ENCODE results near the gene MTNR1B.

MTNR1B gene

GRCh38 chr11:92978271-92979111 lies 9.0 kb downstream of the MTNR1B start:
- peak; percentile 75 for DNase-seq

- no peak for DNase-seq
Measured at GRCh38 chr11:92979176-92979575, 9.7 kb downstream of the MTNR1B start.

DNA sequence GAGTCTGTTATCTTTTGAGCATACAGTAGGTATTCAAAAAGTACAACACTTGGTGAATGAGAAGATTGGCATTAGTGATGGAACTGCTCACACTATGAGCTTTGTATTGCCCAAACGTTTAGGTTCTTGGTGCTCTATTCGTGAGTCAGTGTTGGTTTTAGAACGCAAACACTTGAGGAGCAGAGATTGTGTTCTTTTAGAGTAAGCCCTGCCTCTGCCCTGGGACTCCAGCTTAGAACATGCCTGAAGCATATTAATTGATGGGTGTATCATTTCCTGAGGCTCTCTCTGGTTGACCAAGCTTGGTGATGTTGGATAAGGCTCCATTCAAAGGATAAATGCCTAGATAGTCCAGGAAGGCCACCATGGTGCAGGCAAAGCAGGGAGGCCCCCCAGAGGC lies 10.9 kb downstream of the MTNR1B start:
- DNase-seq, result no peak

DNA sequence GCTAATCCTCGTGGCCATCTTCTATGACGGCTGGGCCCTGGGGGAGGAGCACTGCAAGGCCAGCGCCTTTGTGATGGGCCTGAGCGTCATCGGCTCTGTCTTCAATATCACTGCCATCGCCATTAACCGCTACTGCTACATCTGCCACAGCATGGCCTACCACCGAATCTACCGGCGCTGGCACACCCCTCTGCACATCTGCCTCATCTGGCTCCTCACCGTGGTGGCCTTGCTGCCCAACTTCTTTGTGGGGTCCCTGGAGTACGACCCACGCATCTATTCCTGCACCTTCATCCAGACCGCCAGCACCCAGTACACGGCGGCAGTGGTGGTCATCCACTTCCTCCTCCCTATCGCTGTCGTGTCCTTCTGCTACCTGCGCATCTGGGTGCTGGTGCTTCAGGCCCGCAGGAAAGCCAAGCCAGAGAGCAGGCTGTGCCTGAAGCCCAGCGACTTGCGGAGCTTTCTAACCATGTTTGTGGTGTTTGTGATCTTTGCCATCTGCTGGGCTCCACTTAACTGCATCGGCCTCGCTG lies 12.1 kb downstream of the MTNR1B start:
- DNase-seq, result no peak

- no peak for DNase-seq
Measured at GRCh38 chr11:92986585-92986984, 17.1 kb downstream of the MTNR1B start.

DNA sequence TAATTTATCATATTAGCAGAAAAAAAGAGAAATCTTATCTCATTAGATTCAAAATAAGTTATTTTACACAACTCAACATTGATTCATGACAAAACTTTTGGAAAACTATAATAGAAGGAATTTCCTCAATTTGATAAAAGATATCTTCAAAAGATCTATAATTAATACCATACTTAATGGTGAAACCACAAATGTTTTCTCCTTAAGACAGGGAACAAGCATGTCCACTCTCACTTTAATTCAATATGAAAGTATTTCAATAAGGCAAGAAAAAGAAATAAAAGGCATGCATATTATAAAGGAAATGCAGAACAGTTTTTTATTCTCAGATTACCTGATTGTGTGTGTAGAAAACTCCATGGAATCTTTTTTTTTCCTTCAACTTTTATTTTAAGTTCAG lies 23.6 kb downstream of the MTNR1B start:
- DNase-seq, result no peak

DNA sequence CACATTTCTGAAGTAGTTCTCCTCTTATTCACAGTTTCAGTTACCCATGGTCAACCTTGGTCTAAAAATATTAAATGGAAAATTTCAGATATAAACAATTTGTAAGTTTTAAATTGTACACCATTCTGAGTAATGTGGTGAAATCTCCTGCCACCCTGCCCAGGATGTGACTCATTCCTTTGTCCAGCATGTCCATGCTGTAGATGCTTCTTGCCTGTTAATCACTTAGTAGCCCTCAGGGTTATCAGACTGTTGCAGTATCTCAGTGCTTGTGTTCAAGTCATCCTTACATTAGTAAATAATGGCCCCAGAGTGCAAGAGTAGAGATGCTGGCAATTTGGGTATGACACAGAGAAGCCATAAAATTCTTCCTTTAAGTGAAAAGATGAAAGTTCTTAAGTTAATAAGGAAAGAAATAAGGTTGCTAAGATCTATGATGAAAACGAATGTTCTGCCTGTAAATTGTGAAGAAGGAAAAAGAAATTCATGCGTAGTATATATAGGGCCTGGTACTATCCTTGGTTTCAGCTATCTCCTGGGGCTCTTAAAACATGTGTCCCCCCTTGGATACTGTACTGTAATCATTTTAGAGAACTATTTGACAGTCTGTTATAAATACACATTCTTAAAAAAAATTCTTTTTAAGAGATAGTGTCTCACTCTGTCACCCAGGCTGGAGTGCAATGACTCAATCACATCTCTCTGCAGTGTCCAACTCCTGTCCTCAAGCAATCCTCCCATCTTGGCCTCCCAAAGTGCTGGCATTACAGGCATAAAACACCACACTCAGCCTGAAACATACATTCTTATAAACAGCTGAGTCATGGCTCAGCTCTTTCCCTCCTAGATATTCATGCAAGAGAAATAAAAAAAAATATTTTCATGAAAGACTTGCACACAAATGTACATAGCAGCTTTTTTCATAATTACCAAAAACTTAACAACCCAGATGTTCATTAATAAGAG lies 31.3 kb downstream of the MTNR1B start:
- no peak for DNase-seq

GRCh38 chr11:93001806-93002205 lies 32.4 kb downstream of the MTNR1B start:
- no peak for DNase-seq

- DNase-seq, result no peak
Measured at GRCh38 chr11:93002380-93002779, 32.9 kb downstream of the MTNR1B start.

GRCh38 chr11:93005239-93005638 lies 35.8 kb downstream of the MTNR1B start:
- DNase-seq, result no peak

DNA sequence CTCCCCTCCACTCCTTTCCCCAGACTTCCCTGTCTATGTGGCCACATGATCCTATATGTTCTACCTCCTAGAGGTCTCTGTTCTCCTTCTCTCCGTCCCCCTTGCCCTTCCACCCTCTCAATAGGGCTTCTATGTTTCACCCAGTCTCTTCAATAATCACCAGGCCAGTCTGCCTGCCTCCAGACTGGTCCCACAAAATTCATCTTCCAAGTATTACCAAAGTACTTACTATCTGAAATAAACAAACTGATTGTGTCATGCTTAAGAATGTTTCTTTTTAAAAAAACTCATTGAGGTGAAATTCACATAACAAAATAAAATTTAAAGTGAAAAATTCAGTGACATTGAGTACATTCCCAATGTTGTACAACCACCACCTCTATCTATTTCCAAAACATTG lies 44.2 kb downstream of the MTNR1B start:
- no peak for DNase-seq

DNA sequence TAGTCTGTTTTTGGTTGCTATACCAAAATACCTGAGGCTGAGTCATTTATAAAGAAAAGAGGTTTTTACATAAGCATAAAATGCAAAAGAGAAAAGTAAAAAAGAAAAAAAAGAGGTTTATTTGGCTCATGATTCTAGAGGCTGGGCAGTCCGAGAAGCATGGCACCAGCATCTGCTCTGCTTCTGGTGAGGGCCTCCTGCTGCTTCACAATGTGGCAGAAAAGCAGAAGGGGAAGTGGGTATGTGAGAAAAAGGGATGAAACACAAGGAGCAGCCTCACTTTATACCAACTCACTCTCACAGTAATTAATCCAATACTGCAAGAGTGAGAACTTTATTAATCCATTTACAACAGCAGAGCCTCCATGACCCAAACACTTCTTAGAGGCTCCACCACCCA lies 47.1 kb downstream of the MTNR1B start:
- no peak for DNase-seq

GRCh38 chr11:93017821-93018690 lies 48.6 kb downstream of the MTNR1B start:
- no peak for DNase-seq

- no peak for DNase-seq
Measured at GRCh38 chr11:93020248-93021046, 51.0 kb downstream of the MTNR1B start.

DNA sequence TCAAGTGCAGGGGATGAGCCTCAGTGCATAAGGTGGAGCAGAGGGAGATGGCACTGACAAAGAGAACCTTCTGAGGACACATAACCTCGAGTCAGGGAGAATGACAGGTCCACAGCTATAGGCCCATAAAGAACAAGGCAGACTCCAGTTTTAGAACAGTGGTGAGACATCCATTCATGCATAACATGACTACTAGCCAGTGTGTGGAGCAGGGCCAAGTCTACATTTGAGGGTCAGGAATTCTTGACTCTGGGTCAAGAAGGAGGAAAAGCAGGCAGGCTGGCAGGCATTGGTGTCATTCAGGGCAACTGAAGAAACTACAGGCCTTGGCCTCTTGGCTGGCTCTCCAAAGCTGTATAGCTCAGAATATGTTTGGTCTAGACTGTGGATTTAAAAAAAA lies 54.9 kb downstream of the MTNR1B start:
- DNase-seq, result no peak

- DNase-seq, result no peak
Measured at GRCh38 chr11:93025558-93026255, 56.3 kb downstream of the MTNR1B start.

GRCh38 chr11:93028960-93029522 lies 59.6 kb downstream of the MTNR1B start:
- no peak for DNase-seq

- DNase-seq, result no peak
Measured at GRCh38 chr11:93031386-93031785, 61.9 kb downstream of the MTNR1B start.

Data from NCI-H1694 treated with DMSO at 0.1 percent for 48 hours (cell line).